ENCODE data around the gene SCGB3A1. TPM values are rescaled to one million over a fixed set of nuclear protein-coding genes. Genes with fewer than 3 reads are reported as not detected.

The SCGB3A1 gene
- total RNA-seq, 1 donor: not detected

DNA sequence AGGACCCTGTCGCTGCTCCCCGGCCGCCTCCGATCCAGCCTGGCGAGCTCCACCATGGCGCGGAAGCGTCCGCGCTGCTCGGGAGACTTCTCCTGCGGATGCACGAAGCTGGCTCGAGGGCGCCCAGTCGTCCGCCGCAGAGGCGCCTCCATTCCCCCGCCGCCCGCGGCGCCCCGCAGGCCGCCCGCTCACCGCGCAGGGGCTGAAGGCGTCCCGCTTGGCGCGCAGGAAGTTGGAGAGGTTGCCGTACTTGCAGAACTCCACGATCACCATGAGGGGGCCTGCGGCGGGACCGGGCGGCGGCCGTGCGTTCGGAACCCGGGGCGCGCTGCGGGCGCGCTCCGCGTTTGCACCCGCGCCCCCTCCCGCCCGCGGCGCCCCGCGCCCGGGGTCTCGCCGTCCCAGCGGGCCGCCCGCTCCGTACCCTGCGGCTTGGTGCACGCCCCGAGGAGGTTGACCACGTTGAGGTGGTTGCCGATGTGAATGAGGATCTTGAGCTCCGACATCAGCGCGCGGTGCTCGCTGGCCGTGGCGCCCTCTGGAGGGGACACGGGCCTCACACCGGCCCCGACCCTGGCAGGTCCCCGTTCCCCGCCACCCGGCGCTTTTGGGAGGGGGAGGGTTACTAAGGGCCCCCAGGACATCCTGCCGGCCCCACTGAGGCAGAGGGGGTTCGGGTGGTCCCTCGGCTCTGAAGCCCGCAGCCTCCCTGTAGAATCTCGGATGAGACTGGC lies 27.7 kb upstream of the SCGB3A1 start:
- Histone ChIP-seq H3K9me3 (ENCODE audit: low read depth, low read length) (no peaks in the 10 kb centered on the region), H3K4me1 (ENCODE audit: insufficient read depth, low read length) (no peaks in the 10 kb centered on the region), H3K4me3 (ENCODE audit: low read length) (no peak overlapping the region), H3K27me3 (ENCODE audit: insufficient read depth, low read length) (no peaks in the 10 kb centered on the region)

DNA sequence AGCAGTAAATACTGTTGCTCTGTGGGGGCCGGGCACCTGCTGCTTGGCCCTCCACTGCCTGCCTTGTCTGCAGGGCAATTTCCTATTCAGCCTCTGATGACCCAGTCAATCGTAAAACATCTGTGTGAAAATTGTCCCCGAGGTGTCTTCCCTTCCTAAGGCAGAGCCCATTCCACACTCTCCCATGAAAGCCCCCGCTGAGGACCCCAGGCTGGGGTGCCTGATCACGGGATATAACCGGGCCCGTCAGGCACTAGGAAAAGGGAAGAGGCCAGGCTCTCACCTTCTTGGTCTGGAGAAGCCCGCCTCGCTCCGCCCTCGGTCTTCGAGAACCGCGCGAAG lies 27.2 kb upstream of the SCGB3A1 start:
- Histone ChIP-seq H3K9me3 (ENCODE audit: low read depth, low read length) (no peaks in the 10 kb centered on the region), H3K4me1 (ENCODE audit: insufficient read depth, low read length) (no peaks in the 10 kb centered on the region), H3K27me3 (ENCODE audit: insufficient read depth, low read length) (no peaks in the 10 kb centered on the region), H3K4me3 (ENCODE audit: low read length) (no peak overlapping the region)

- no peaks in the 10 kb centered on the region for H3K27me3 ChIP-seq (ENCODE audit: insufficient read depth, low read length)
- H3K4me3 ChIP-seq (ENCODE audit: low read length): no peak overlapping the region
- no peaks in the 10 kb centered on the region for H3K4me1 ChIP-seq (ENCODE audit: insufficient read depth, low read length)
- H3K9me3 ChIP-seq (ENCODE audit: low read depth, low read length): no peaks in the 10 kb centered on the region
Measured at GRCh38 chr5:180613814-180614188, 22.5 kb upstream of the SCGB3A1 start.

- H3K9me3 ChIP-seq (ENCODE audit: low read depth, low read length): no peaks in the 10 kb centered on the region
- H3K4me3 ChIP-seq (ENCODE audit: low read length): no peak overlapping the region
- no peaks in the 10 kb centered on the region for H3K27me3 ChIP-seq (ENCODE audit: insufficient read depth, low read length)
- no peaks in the 10 kb centered on the region for H3K4me1 ChIP-seq (ENCODE audit: insufficient read depth, low read length)
Measured at GRCh38 chr5:180613188-180613813, 22.0 kb upstream of the SCGB3A1 start.

DNA sequence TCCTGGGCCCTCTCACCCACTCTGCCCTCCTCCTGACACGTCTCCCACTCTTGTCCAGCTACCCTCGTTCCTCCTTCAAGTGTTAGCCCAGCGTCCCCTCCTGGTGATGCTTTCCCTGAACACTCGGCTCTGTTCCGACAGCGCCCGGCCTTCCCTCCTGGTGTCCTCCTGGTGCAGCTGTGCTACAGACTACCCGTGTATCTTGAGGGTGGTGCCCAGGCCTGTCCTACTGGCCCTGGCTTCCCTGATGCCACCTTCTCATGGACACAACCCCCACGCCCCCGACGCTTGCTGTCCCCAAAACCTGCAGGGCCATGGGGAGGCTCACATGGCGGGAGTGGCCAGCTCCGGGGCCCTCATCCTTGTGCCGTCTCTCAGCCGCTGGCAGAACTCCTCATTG lies 21.4 kb upstream of the SCGB3A1 start:
- H3K9me3 ChIP-seq (ENCODE audit: low read depth, low read length): no peaks in the 10 kb centered on the region
- no peaks in the 10 kb centered on the region for H3K27me3 ChIP-seq (ENCODE audit: insufficient read depth, low read length)
- H3K4me3 ChIP-seq (ENCODE audit: low read length): no peak overlapping the region
- H3K4me1 ChIP-seq (ENCODE audit: insufficient read depth, low read length): no peaks in the 10 kb centered on the region

- Histone ChIP-seq H3K9me3 (ENCODE audit: low read depth, low read length) (no peaks in the 10 kb centered on the region), H3K4me3 (ENCODE audit: low read length) (no peak overlapping the region), H3K4me1 (ENCODE audit: insufficient read depth, low read length) (no peaks in the 10 kb centered on the region), H3K27me3 (ENCODE audit: insufficient read depth, low read length) (no peaks in the 10 kb centered on the region)
Measured at GRCh38 chr5:180611140-180611850, 20.0 kb upstream of the SCGB3A1 start.

- no peaks in the 10 kb centered on the region for H3K27me3 ChIP-seq (ENCODE audit: insufficient read depth, low read length)
- no peaks in the 10 kb centered on the region for H3K4me1 ChIP-seq (ENCODE audit: insufficient read depth, low read length)
Measured at GRCh38 chr5:180609817-180610550, 18.7 kb upstream of the SCGB3A1 start.

DNA sequence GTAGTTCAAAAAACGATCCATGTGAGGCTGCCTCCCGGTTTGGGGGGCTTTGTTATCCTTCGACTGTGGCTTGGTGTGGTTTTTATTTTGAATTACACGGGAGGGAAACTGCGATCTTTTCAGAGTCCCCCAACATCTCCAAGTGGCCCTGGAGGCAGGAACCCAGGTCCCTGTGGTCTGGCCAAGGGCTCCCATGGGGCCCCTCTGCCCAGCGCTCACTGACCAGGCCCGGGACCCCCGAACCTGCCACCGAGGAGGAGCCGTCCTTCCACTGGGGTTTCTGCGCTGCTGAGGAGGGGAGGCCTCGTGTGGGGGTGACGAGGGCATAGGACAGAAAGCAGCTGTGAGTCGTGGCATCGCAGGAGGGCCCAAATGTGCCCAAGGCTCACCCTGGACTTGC lies 18.1 kb upstream of the SCGB3A1 start:
- no peaks in the 10 kb centered on the region for H3K9me3 ChIP-seq (ENCODE audit: low read depth, low read length)
- no peaks in the 10 kb centered on the region for H3K4me1 ChIP-seq (ENCODE audit: insufficient read depth, low read length)
- no peak overlapping the region for H3K4me3 ChIP-seq (ENCODE audit: low read length)
- no peaks in the 10 kb centered on the region for H3K27me3 ChIP-seq (ENCODE audit: insufficient read depth, low read length)

More at GRCh38 chr5:180609817-180610550, 18.7 kb upstream of the SCGB3A1 start:
- no peaks in the 10 kb centered on the region for H3K9me3 ChIP-seq (ENCODE audit: low read depth, low read length)
- H3K4me3 ChIP-seq (ENCODE audit: low read length): no peak overlapping the region

DNA sequence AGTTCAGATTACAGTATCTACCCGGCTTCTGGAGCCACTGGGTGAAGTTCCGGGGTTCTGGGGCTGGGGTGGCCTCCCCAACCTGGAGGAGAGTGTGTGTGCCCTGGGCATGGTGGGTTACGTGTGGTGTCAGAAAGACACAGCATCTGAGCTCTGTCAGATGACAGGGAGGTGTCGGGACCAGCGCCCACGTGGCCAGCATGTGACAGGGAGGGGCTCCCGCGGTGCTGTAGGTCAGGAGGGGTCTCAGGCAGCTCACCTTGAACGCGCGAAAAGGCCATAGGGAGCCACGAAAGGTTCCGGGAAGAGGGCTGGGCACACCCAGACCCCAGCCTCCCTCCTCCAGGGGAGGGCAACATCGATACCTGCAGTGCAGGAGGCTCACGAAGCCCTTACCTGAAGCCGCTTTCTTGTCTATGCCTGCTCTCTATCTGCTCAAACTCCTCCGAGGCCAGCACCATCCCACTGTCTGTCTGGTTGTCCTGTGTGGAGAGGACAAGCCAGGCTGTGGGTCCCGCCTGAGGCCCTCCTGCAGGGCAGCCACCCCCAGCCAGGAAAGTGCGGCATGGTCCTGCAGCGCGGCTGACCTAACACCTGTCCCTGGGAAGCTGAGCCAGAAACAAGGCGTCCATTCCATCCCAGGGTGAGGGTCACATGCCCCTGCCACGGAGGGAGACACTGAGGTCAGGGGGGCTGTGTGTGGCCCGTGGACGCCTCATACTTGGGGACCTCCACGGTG lies 17.4 kb upstream of the SCGB3A1 start:
- no peaks in the 10 kb centered on the region for H3K9me3 ChIP-seq (ENCODE audit: low read depth, low read length)
- H3K27me3 ChIP-seq (ENCODE audit: insufficient read depth, low read length): no peaks in the 10 kb centered on the region
- H3K4me1 ChIP-seq (ENCODE audit: insufficient read depth, low read length): no peaks in the 10 kb centered on the region
- no peak overlapping the region for H3K4me3 ChIP-seq (ENCODE audit: low read length)

GRCh38 chr5:180607861-180608571 lies 16.7 kb upstream of the SCGB3A1 start:
- Histone ChIP-seq H3K4me3 (ENCODE audit: low read length) (no peak overlapping the region), H3K4me1 (ENCODE audit: insufficient read depth, low read length) (no peaks in the 10 kb centered on the region), H3K27me3 (ENCODE audit: insufficient read depth, low read length) (no peaks in the 10 kb centered on the region)

GRCh38 chr5:180606215-180606785 lies 15.0 kb upstream of the SCGB3A1 start:
- Histone ChIP-seq H3K27me3 (ENCODE audit: insufficient read depth, low read length) (no peaks in the 10 kb centered on the region), H3K4me1 (ENCODE audit: insufficient read depth, low read length) (no peaks in the 10 kb centered on the region), H3K9me3 (ENCODE audit: low read depth, low read length) (no peaks in the 10 kb centered on the region), H3K4me3 (ENCODE audit: low read length) (no peak overlapping the region)

More at GRCh38 chr5:180607861-180608571, 16.7 kb upstream of the SCGB3A1 start:
- no peaks in the 10 kb centered on the region for H3K9me3 ChIP-seq (ENCODE audit: low read depth, low read length)

DNA sequence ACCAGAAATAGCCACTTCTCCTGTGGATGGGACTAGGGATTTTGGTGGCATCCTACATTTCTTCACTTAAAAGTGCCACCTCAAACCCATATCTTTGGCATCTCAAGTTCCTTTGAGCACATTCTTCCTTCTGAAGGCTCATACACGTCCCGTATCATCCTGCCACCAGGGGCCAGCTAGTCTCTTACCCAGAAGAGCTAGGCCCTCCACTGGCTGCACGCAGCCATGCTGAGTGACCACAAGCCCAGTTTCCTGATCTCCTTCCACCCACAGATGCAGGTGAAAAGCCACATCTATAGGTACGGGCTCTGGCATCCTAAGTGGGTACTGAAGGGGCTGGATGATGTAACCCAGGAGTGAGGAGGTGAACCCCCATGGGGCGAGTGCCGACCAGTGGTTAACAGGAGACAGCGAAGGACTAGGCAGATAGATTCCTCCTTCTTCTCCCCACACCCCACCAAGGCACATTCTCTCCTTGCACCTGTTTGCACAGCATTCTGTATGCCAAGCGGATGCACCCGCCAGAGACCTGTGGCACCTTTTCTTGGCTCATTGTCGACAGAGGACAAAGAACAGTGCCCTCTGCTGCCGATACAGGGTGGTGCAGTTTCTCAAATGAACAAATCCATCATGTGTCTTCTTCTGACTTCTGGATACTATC lies 14.4 kb upstream of the SCGB3A1 start:
- H3K9me3 ChIP-seq (ENCODE audit: low read depth, low read length): no peaks in the 10 kb centered on the region
- H3K4me3 ChIP-seq (ENCODE audit: low read length): no peak overlapping the region
- no peaks in the 10 kb centered on the region for H3K4me1 ChIP-seq (ENCODE audit: insufficient read depth, low read length)
- H3K27me3 ChIP-seq (ENCODE audit: insufficient read depth, low read length): no peaks in the 10 kb centered on the region

DNA sequence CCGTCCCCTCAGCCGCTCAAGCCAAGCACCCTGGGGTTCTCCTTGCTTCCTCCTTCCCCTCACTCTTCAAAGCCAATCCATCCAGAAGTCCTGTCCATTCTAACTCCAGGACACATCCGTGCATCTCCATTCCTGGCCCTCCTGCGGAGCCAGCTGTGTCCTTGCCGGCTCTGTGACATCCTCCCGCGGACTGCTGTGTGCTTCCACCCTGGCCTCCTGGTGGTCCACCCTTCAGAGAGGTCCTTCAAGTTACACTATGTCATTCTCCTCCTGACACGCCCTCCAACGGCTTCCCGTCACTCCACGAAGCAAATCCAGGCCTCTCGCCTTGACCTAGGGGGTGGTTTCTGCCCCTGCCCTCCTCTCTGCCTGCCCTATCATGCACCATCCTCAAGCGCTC lies 13.0 kb upstream of the SCGB3A1 start:
- H3K9me3 ChIP-seq (ENCODE audit: low read depth, low read length): no peaks in the 10 kb centered on the region
- H3K4me3 ChIP-seq (ENCODE audit: low read length): no peak overlapping the region
- no peaks in the 10 kb centered on the region for H3K27me3 ChIP-seq (ENCODE audit: insufficient read depth, low read length)
- no peaks in the 10 kb centered on the region for H3K4me1 ChIP-seq (ENCODE audit: insufficient read depth, low read length)

Measured in mononuclear cell (primary cell).